Measurements from ENCODE around the gene TNPO1.
A peak's percentile ranks its signal among the peaks of the same experiment; 100 is the strongest.

TNPO1 gene

DNA sequence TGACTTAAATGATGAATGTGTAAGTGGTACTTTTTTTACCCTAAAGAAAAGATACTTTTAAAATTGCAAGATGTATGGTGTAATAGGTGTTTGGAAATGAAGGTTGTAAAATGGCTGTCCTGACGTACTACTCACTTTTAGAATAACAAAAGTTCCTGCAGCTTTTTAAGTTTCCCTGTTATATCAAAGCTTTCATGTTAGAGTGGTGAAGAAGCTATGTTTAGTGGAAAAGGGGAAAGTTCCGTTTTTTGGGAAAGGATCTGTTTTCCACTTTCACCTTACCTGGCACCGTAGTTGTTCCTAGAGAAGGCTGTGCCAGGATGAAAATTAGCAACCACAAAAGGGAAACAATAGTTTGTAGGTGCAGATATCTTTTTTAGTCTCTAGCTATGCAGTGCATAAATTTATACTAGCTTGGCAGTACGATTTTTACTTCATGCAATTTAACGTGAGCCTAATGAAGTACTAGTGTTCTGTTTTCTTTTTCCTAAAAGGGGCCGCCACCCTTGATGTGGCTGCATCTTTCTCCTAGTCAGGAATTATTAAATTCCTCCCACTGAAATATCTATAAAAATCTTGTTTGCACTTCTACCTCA is 1.3 kb downstream of the TNPO1 start:
- H3K27ac ChIP-seq = peak overlapping the region; percentile 96; the same call in 1 of the 2 replicates
- peak overlapping the region; percentile 97 for H3K9ac ChIP-seq
- H3K4me2 ChIP-seq = peak overlapping the region; percentile 93
- no peaks in the 10 kb centered on the region for H3K27me3 ChIP-seq
- peaks cover 38% of the 10 kb centered on the region for H3K4me1 ChIP-seq
- H3K4me3 ChIP-seq = peak overlapping the region; percentile 78
- H3K36me3 ChIP-seq = no peaks in the 10 kb centered on the region
- no peak for TF ChIP-seq Cebpa-rat (IDR thresholded peaks at IDR 0.05)
- peaks cover 28% of the 10 kb centered on the region for H4K20me1 ChIP-seq
- no peaks in the 10 kb centered on the region for H3K9me3 ChIP-seq

- no peaks in the 10 kb centered on the region for H3K36me3 ChIP-seq
- H3K9me3 ChIP-seq = no peaks in the 10 kb centered on the region
- no peak overlapping the region for H3K9ac ChIP-seq
- no peak for TF ChIP-seq Cebpa-rat (IDR thresholded peaks at IDR 0.05)
- H4K20me1 ChIP-seq = peaks cover 39% of the 10 kb centered on the region
- H3K4me3 ChIP-seq = no peak overlapping the region
- peaks cover 42% of the 10 kb centered on the region for H3K4me1 ChIP-seq
- H3K4me2 ChIP-seq = peak overlapping the region; percentile 93
- no peak overlapping the region for H3K27ac ChIP-seq
- no peaks in the 10 kb centered on the region for H3K27me3 ChIP-seq
Observed at GRCh38 chr5:72818866-72819534, 2.5 kb downstream of the TNPO1 start.

GRCh38 chr5:72821776-72822175 is 5.3 kb downstream of the TNPO1 start:
- H3K4me2 ChIP-seq = peak overlapping the region; percentile 27; the same call in 1 of the 2 replicates
- H4K20me1 ChIP-seq = peaks cover 66% of the 10 kb centered on the region
- no peak overlapping the region for H3K9ac ChIP-seq
- H3K9me3 ChIP-seq = no peaks in the 10 kb centered on the region
- H3K36me3 ChIP-seq = peaks cover 12% of the 10 kb centered on the region
- peaks cover 35% of the 10 kb centered on the region for H3K4me1 ChIP-seq
- no peak for TF ChIP-seq Cebpa-rat (IDR thresholded peaks at IDR 0.05)
- no peak overlapping the region for H3K27ac ChIP-seq
- H3K4me3 ChIP-seq = no peak overlapping the region
- H3K27me3 ChIP-seq = no peaks in the 10 kb centered on the region

DNA sequence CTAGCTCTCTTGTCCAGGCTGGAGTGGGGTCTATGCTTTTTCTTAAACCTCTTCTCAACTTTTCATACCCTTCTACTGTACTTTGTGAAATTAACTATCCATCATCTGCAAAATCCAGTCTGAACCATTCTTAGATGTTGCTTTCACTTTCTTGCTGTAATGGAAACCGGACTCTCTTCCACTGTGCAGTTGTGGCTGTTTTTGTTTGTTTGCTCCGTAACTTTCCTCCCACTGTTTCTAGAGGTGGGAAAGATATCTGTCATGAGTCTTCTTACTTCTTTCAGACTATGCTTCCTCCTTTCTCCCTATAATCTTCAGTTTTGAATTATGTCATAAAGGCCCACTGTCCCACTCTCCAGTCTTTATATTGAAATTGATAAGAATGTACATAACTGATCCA is 6.5 kb downstream of the TNPO1 start:
- H3K9ac ChIP-seq = no peak overlapping the region
- no peak overlapping the region for H3K4me3 ChIP-seq
- peak overlapping the region; percentile 27 for H3K4me2 ChIP-seq
- H3K36me3 ChIP-seq = peaks cover 18% of the 10 kb centered on the region
- H4K20me1 ChIP-seq = peaks cover 74% of the 10 kb centered on the region
- peaks cover 30% of the 10 kb centered on the region for H3K4me1 ChIP-seq
- H3K9me3 ChIP-seq = no peaks in the 10 kb centered on the region
- H3K27ac ChIP-seq = no peak overlapping the region
- no peak for TF ChIP-seq Cebpa-rat (IDR thresholded peaks at IDR 0.05)
- H3K27me3 ChIP-seq = no peaks in the 10 kb centered on the region

DNA sequence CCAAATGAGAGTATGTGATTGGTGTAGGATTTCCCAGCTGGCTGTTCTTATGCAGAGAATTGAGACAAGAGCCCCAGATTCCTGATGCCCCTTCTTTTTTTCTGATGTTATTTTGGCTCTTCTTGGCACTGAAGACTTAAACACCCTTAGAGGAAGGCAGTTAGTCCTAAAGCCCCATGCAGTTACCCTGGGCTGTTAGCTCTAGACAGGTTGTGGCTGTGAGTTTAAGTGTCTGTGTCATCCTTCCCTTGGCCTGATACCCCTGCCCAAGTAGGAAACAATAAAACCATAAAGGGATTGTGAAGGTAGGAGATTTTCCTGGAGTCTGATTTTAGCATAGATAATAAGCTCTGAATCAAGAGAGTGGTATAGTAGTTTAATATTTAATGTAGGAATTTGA is 13.2 kb downstream of the TNPO1 start:
- Histone ChIP-seq H4K20me1 (peaks cover 97% of the 10 kb centered on the region), H3K36me3 (peaks cover 18% of the 10 kb centered on the region), H3K9ac (no peak overlapping the region), H3K27me3 (no peaks in the 10 kb centered on the region), H3K4me3 (no peak overlapping the region), H3K27ac (no peak overlapping the region), H3K4me1 (no peaks in the 10 kb centered on the region), H3K9me3 (no peaks in the 10 kb centered on the region), H3K4me2 (no peak overlapping the region)
- no peak for TF ChIP-seq Cebpa-rat (IDR thresholded peaks at IDR 0.05)

DNA sequence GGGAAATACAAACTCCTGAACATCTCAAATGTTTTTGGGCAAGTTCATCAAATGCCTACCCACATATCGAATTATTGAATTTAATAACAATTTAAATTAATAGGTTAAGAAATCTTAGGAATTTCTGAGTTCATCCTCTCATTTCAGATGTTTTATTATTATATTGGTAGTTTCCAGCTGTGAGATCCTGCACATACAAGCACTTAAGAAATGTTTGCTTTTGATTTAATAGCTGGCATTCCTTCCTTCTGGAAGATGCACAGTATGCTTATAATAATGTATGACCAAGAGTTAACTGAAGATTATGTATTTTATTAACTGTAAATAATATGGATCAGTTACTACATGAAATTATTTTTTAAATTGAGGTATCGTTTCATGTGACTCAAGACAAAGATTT is 13.9 kb downstream of the TNPO1 start:
- no peak overlapping the region for H3K9ac ChIP-seq
- no peak overlapping the region for H3K4me2 ChIP-seq
- H3K4me1 ChIP-seq = no peaks in the 10 kb centered on the region
- no peak overlapping the region for H3K27ac ChIP-seq
- no peaks in the 10 kb centered on the region for H3K27me3 ChIP-seq
- TF ChIP-seq Cebpa-rat (IDR thresholded peaks at IDR 0.05) = no peak
- H3K36me3 ChIP-seq = peaks cover 13% of the 10 kb centered on the region
- no peak overlapping the region for H3K4me3 ChIP-seq
- H3K9me3 ChIP-seq = no peaks in the 10 kb centered on the region
- peaks cover 97% of the 10 kb centered on the region for H4K20me1 ChIP-seq

- H4K20me1 ChIP-seq = peaks cover 97% of the 10 kb centered on the region
- peaks cover 15% of the 10 kb centered on the region; the same call in 1 of the 2 replicates for H3K36me3 ChIP-seq
- TF ChIP-seq Cebpa-rat (IDR thresholded peaks at IDR 0.05) = no peak
- no peaks in the 10 kb centered on the region for H3K4me1 ChIP-seq
- H3K27me3 ChIP-seq = no peaks in the 10 kb centered on the region
- no peak overlapping the region for H3K4me2 ChIP-seq
- H3K9me3 ChIP-seq = no peaks in the 10 kb centered on the region
- no peak overlapping the region for H3K9ac ChIP-seq
- no peak overlapping the region for H3K4me3 ChIP-seq
- H3K27ac ChIP-seq = no peak overlapping the region
Observed at GRCh38 chr5:72831685-72832084, 15.2 kb downstream of the TNPO1 start.

DNA sequence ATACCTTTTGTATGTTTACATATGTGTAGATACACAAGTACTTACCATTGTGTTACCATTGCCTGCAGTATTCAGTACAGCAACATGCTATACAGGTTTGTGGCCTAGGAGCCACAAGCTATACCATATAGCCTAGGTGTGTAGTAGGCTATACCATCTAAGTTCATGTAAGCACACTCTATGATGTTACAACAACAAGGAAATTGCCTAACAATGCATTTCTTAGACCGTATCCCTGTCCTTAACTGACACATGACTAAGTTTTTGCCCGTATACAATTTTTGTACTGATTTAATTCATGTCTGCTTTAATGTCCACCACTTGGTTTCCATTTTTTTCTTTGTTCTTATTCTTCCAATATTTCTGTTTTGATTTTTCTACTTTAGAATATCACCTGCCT is 18.5 kb downstream of the TNPO1 start:
- no peaks in the 10 kb centered on the region for H3K27me3 ChIP-seq
- H3K9me3 ChIP-seq = no peaks in the 10 kb centered on the region
- no peaks in the 10 kb centered on the region for H3K4me1 ChIP-seq
- no peak overlapping the region for H3K9ac ChIP-seq
- H3K27ac ChIP-seq = no peak overlapping the region
- H3K36me3 ChIP-seq = peaks cover 10% of the 10 kb centered on the region; the same call in 1 of the 2 replicates
- no peak for TF ChIP-seq Cebpa-rat (IDR thresholded peaks at IDR 0.05)
- no peak overlapping the region for H3K4me3 ChIP-seq
- no peak overlapping the region for H3K4me2 ChIP-seq
- H4K20me1 ChIP-seq = peaks cover 97% of the 10 kb centered on the region

DNA sequence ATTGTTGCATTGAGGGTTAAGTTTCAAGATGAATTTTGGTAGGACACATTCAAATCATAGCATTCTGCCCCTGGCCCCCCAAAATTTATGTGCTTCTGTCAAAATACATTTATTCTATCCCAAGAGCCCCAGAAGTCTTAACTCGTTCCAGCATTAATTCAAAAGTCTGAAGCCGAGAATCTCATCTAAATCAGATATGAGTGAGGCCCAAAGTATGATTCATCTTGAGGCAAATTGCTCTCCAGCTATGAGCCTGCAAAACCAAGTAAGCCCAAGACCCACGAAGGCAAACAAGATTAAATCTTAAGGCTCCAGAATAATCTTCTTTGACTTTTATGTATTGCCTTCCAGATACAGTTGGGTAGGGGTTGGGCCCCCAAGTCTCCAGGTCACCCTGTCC is 19.2 kb downstream of the TNPO1 start:
- Histone ChIP-seq H3K9ac (no peak overlapping the region), H3K27me3 (no peaks in the 10 kb centered on the region), H3K9me3 (no peaks in the 10 kb centered on the region), H3K4me1 (no peaks in the 10 kb centered on the region), H3K27ac (no peak overlapping the region), H3K4me3 (no peak overlapping the region), H4K20me1 (peaks cover 96% of the 10 kb centered on the region), H3K36me3 (peaks cover 10% of the 10 kb centered on the region; the same call in 1 of the 2 replicates), H3K4me2 (no peak overlapping the region)
- TF ChIP-seq Cebpa-rat (IDR thresholded peaks at IDR 0.05) = no peak

DNA sequence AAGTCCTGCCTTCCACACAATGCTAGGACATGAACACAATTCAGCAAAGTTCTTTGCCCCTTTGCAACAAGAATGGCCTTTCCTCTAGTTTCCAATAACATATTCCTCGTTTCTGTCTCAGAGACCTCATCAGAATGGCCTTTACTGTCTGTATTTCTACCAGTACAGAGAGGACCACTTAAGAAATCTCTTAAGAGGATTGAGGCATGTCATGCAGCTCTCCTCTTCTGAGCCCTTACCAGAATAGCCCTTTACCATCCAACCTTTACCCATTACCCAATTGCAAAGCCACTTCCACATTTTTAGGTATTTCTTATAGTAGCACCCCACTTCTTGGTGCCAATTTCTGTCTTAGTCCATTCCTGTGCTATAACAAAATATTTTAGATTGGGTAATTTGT is 20.3 kb downstream of the TNPO1 start:
- H3K4me3 ChIP-seq = no peak overlapping the region
- no peak overlapping the region for H3K4me2 ChIP-seq
- no peaks in the 10 kb centered on the region for H3K9me3 ChIP-seq
- H3K4me1 ChIP-seq = no peaks in the 10 kb centered on the region
- H3K36me3 ChIP-seq = peaks cover 10% of the 10 kb centered on the region; the same call in 1 of the 2 replicates
- TF ChIP-seq Cebpa-rat (IDR thresholded peaks at IDR 0.05) = no peak
- H3K9ac ChIP-seq = no peak overlapping the region
- peaks cover 95% of the 10 kb centered on the region for H4K20me1 ChIP-seq
- H3K27me3 ChIP-seq = no peaks in the 10 kb centered on the region
- H3K27ac ChIP-seq = no peak overlapping the region

Measured in BLaER1 (cell line).